ENCODE results near the gene ZNF511.

The ZNF511 gene

DNA sequence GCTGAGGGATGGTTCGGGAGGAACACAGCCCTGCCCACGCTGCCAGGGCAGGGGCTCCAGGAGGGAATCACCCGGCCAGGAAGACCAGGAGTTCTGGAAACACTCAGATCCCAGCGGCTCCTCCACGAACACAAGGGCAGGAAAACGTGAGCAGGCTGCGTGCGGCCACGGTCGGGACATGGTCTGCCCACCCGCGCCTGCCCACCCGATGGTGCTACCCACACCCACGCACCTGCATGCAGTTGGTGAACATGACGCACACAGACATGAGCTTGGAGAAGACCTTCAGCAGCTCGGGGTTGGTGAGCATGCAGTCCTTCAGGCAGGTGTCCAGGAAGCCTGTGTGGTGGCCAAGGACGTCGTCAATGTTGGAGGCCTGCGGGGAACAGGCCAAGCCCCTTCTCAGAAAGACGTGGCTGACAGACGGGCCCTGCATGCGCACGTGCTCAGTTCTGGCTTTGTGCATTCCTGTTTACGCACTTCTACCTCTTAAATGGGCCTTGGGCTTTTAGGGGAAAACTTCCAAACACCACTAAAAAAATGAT lies 25.8 kb upstream of the ZNF511 start:
- Histone ChIP-seq H3K27ac (no peak overlapping the region), H3K9me3 (ENCODE audit: low read depth, low read length) (no peaks in the 10 kb centered on the region), H3K4me3 (no peak overlapping the region), H3K36me3 (ENCODE audit: insufficient read depth, low read length) (no peaks in the 10 kb centered on the region; the same call in 1 of the 2 replicates), H3K9ac (ENCODE audit: insufficient read length) (no peak overlapping the region)
- DNase-seq (ENCODE audit: low read depth, low spot score), result no peak
- TF ChIP-seq POLR2AphosphoS5 (IDR thresholded peaks at IDR 0.05; ENCODE audit: borderline replicate concordance, low read depth, low read length) (no peak), FOXP2 (optimal IDR thresholded peaks at IDR 0.05; ENCODE audit: control extremely low read depth, extremely low read length, insufficient read depth) (no peak), EZH2 (IDR thresholded peaks at IDR 0.05) (no peak)

DNA sequence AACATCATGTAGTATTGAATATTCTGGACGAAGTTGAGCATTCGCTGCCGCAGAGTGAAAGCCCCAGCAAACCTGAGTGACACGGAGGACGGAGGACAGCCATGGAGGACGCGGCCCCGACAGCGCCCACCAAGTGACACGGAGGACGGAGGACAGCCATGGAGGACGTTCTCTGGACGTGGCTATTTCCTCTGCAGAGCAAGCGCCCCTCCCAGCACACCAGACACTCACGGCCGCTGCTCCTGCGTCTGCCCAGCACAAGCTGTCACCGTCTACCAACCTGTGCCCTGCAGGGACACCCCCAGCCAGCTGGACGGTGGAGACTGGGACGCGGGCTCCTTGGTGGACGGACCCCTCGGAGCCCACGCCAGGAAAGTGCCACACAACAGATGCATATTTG lies 24.8 kb upstream of the ZNF511 start:
- Histone ChIP-seq H3K27ac (no peak overlapping the region), H3K36me3 (ENCODE audit: insufficient read depth, low read length) (no peaks in the 10 kb centered on the region; the same call in 1 of the 2 replicates), H3K9ac (ENCODE audit: insufficient read length) (no peak overlapping the region), H3K4me3 (no peak overlapping the region), H3K9me3 (ENCODE audit: low read depth, low read length) (no peaks in the 10 kb centered on the region)
- DNase-seq (ENCODE audit: low read depth, low spot score), result no peak
- TF ChIP-seq FOXP2 (optimal IDR thresholded peaks at IDR 0.05; ENCODE audit: control extremely low read depth, extremely low read length, insufficient read depth) (no peak), POLR2AphosphoS5 (IDR thresholded peaks at IDR 0.05; ENCODE audit: borderline replicate concordance, low read depth, low read length) (no peak), EZH2 (IDR thresholded peaks at IDR 0.05) (no peak)

DNA sequence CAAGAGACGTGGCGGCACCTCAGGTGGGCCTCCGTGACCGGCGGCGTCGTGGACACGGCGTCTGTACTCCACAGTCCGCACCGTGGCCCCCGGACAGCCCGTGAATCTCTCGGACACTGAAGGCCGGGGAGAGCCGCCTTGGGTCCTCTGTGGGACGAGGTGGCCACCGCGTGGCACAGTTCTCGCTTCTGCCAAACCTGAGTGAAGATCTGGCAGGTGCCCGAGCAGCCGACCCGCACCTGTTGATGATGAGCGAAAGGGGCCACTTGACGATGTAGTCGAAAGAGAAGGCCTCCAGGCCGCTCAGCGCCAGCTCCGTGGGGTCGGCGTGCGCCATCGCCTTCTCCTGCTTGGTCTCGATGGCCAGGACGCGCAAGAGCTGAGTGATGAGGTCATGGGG lies 23.5 kb upstream of the ZNF511 start:
- H3K9me3 ChIP-seq (ENCODE audit: low read depth, low read length), result no peaks in the 10 kb centered on the region
- H3K27ac ChIP-seq, result no peak overlapping the region
- TF ChIP-seq EZH2 (IDR thresholded peaks at IDR 0.05) (no peak), FOXP2 (optimal IDR thresholded peaks at IDR 0.05; ENCODE audit: control extremely low read depth, extremely low read length, insufficient read depth) (no peak)
- H3K9ac ChIP-seq (ENCODE audit: insufficient read length), result no peak overlapping the region
- DNase-seq (ENCODE audit: low read depth, low spot score), result no peak
- H3K36me3 ChIP-seq (ENCODE audit: insufficient read depth, low read length), result no peaks in the 10 kb centered on the region; the same call in 1 of the 2 replicates
- H3K4me3 ChIP-seq, result no peak overlapping the region

DNA sequence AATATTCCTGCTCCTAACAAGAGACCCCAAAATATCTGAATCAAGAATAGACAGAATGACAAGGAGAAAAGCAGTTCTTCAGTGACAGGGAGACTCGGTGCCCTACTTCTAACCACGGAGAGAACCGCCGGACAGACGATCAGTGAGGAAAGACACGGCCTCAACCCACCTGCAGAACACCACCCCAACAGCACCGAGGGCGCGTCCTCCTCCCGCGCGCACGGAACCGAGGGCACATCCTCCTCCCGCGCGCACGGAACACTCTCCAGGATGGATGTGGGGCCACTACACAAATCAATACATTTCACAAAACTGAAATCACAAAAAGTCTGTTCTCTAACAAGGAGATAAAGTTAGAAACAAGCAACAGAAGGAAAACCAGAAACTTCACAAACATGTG lies 22.3 kb upstream of the ZNF511 start:
- DNase-seq (ENCODE audit: low read depth, low spot score), result no peak
- no peaks in the 10 kb centered on the region for H3K9me3 ChIP-seq (ENCODE audit: low read depth, low read length)
- H3K36me3 ChIP-seq (ENCODE audit: insufficient read depth, low read length), result no peaks in the 10 kb centered on the region; the same call in 1 of the 2 replicates
- H3K9ac ChIP-seq (ENCODE audit: insufficient read length), result no peak overlapping the region
- no peak overlapping the region for H3K4me3 ChIP-seq
- H3K27ac ChIP-seq, result no peak overlapping the region
- TF ChIP-seq EZH2 (IDR thresholded peaks at IDR 0.05) (no peak), POLR2AphosphoS5 (IDR thresholded peaks at IDR 0.05; ENCODE audit: borderline replicate concordance, low read depth, low read length) (no peak), FOXP2 (optimal IDR thresholded peaks at IDR 0.05; ENCODE audit: control extremely low read depth, extremely low read length, insufficient read depth) (no peak)

DNA sequence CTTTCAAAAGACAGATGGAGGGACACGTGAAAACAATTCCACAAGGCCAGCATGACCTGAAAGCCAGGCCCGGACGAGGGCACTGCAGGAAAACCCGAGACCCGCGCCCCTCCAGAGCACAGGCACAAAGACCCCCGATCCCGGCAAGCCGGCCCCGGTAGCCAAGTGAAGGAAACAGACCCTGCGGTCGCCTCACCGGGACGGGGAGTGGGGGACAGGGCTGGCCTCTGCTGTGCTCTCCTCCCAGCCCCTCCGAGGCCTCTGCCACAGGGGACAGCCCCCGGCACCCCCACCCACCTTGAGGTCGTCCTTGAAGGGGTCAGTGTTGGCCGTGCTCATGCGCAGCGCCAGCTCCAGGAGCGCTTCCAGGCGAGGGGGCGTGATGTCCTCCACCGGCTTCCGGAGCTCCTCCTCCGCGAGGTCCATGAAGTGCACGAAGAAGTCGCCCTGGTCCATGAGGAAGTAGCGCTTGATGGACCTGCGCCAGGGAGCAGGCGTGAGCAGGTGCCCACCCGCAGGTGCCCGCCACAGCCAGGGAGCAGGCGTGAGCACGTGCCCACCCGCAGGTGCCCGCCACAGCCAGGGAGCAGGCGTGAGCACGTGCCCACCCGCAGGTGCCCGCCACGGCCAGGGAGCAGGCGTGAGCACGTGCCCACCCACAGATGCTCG lies 20.7 kb upstream of the ZNF511 start:
- TF ChIP-seq EZH2 (IDR thresholded peaks at IDR 0.05) (no peak), POLR2AphosphoS5 (IDR thresholded peaks at IDR 0.05; ENCODE audit: borderline replicate concordance, low read depth, low read length) (no peak), FOXP2 (optimal IDR thresholded peaks at IDR 0.05; ENCODE audit: control extremely low read depth, extremely low read length, insufficient read depth) (no peak)
- DNase-seq (ENCODE audit: low read depth, low spot score), result no peak
- no peak overlapping the region for H3K9ac ChIP-seq (ENCODE audit: insufficient read length)
- no peak overlapping the region for H3K4me3 ChIP-seq
- H3K36me3 ChIP-seq (ENCODE audit: insufficient read depth, low read length), result no peaks in the 10 kb centered on the region; the same call in 1 of the 2 replicates
- H3K27ac ChIP-seq, result no peak overlapping the region
- H3K9me3 ChIP-seq (ENCODE audit: low read depth, low read length), result no peaks in the 10 kb centered on the region

DNA sequence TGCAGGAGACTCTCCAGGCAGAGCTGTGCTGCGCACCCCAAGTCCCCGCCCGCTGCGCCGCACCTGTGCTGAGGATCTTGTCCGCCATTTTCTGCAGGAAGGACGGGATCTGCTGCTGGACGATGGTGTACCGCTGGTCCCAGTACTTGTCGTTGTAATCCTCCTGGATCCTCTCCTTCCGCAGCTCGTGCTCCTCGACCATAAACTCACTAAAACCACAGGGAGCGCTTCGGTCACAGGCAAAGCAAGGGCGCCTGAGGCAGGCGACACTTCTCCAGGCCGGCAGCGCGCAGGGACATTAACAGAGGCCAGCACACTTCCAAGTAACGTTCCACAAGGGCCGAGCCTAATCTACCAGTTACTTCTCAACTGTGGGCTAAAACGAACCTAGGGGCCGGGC lies 19.0 kb upstream of the ZNF511 start:
- H3K27ac ChIP-seq, result no peak overlapping the region
- TF ChIP-seq EZH2 (IDR thresholded peaks at IDR 0.05) (no peak), POLR2AphosphoS5 (IDR thresholded peaks at IDR 0.05; ENCODE audit: borderline replicate concordance, low read depth, low read length) (no peak), FOXP2 (optimal IDR thresholded peaks at IDR 0.05; ENCODE audit: control extremely low read depth, extremely low read length, insufficient read depth) (no peak)
- no peak overlapping the region for H3K4me3 ChIP-seq
- no peak overlapping the region for H3K9ac ChIP-seq (ENCODE audit: insufficient read length)
- no peaks in the 10 kb centered on the region for H3K9me3 ChIP-seq (ENCODE audit: low read depth, low read length)
- DNase-seq (ENCODE audit: low read depth, low spot score), result no peak
- no peaks in the 10 kb centered on the region; the same call in 1 of the 2 replicates for H3K36me3 ChIP-seq (ENCODE audit: insufficient read depth, low read length)

DNA sequence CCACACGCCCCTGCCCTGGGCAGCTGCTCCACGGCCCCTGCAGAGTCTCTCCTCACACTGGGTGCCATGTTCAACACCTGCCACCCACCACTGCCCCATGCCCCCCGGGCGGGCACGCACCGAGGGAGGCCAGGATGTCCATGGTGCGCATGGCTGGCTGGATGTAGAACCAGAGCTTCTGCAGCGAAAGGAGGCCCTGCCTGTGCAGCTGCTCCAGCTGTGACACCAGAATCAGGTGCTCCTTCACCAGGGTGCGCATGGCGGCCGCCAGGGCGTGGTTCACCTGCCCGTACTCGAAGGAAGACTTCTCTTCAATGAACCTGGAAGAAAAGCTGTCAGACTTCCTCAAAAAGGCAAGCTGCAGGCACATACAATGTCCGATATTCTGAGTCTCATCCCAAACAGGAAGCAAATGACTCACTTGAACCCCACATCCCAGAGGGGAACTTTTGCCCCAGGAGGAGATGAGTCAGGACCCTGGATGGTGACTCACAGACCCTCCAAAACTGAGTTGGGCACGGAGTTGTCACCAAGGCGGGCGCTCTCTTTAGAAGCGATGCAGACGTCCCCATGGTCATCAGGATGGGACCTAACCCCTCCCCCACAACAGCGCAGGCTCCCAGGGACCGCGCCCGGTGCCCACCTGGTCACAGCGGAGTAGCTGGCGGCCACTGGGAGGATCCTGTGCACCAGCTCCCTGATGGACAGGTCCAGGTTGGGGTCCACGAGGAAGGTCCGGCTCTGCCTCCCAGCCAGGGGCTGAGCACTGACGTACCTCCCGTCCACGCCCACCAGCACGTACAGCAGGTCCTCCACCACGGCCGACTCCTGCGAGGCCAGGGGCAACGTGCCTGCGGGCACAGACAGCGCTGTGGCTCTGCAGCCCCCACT lies 15.6 kb upstream of the ZNF511 start:
- no peak overlapping the region for H3K9ac ChIP-seq (ENCODE audit: insufficient read length)
- H3K4me3 ChIP-seq, result no peak overlapping the region
- DNase-seq (ENCODE audit: low read depth, low spot score), result no peak
- H3K27ac ChIP-seq, result no peak overlapping the region
- H3K36me3 ChIP-seq (ENCODE audit: insufficient read depth, low read length), result no peaks in the 10 kb centered on the region; the same call in 1 of the 2 replicates
- H3K9me3 ChIP-seq (ENCODE audit: low read depth, low read length), result no peaks in the 10 kb centered on the region
- TF ChIP-seq EZH2 (IDR thresholded peaks at IDR 0.05) (no peak), FOXP2 (optimal IDR thresholded peaks at IDR 0.05; ENCODE audit: control extremely low read depth, extremely low read length, insufficient read depth) (no peak), POLR2AphosphoS5 (IDR thresholded peaks at IDR 0.05; ENCODE audit: borderline replicate concordance, low read depth, low read length) (no peak)

DNA sequence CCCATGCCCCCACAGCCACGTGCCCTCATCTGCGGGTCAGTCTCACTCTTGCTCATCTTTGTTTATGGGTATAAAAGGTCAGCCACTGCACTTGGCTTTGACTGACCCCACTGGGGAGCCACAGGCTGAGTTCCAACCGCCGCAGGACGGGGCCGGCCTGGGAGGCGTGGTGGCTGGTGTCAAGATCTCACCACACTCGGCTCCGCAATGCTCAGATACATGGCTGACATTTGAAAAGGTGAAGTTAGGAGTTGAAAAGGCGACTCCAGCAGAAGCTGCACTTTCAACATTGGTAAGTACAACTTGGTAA lies 14.9 kb upstream of the ZNF511 start:
- Histone ChIP-seq H3K36me3 (ENCODE audit: insufficient read depth, low read length) (no peaks in the 10 kb centered on the region; the same call in 1 of the 2 replicates), H3K27ac (no peak overlapping the region), H3K4me3 (no peak overlapping the region), H3K9me3 (ENCODE audit: low read depth, low read length) (no peaks in the 10 kb centered on the region), H3K9ac (ENCODE audit: insufficient read length) (no peak overlapping the region)
- no peak for DNase-seq (ENCODE audit: low read depth, low spot score)
- TF ChIP-seq FOXP2 (optimal IDR thresholded peaks at IDR 0.05; ENCODE audit: control extremely low read depth, extremely low read length, insufficient read depth) (no peak), EZH2 (IDR thresholded peaks at IDR 0.05) (no peak), POLR2AphosphoS5 (IDR thresholded peaks at IDR 0.05; ENCODE audit: borderline replicate concordance, low read depth, low read length) (no peak)

Data from SK-N-MC (cell line).